ENCODE results near the gene EFHD2. TPM values are rescaled to one million over a fixed set of nuclear protein-coding genes. Genes with fewer than 3 reads are reported as not detected.
"Not testable (repeated sequence)": the region's sequence is repeated elsewhere in the genome, so short reads cannot be mapped to it uniquely, and the experiment has no call there.

EFHD2 gene
- polyA plus RNA-seq, 1 experiment, result 30.4 TPM

- no peak for TF ChIP-seq CTCF (IDR thresholded peaks at IDR 0.05; ENCODE audit: low read depth, low read length)
- no peak for DNase-seq (ENCODE audit: low read depth, low spot score)
- Histone ChIP-seq H3K9me3 (ENCODE audit: control insufficient read depth, insufficient read depth, low read length) (no peaks in the 10 kb centered on the region; the same call in 1 of the 2 replicates), H3K4me3 (ENCODE audit: low read depth, low read length) (no peak overlapping the region), H3K27ac (ENCODE audit: low read depth, low read length) (no peak overlapping the region), H3K27me3 (ENCODE audit: control insufficient read depth, insufficient read depth, low read length) (peaks cover 3% of the 10 kb centered on the region)
- ChIA-PET CTCF (no interaction called here), POLR2A (no interaction called here)
Measured at GRCh38 chr1:15468145-15468544, 58.5 kb downstream of the EFHD2 start.

- no peak for DNase-seq (ENCODE audit: low read depth, low spot score)
- Histone ChIP-seq H3K4me3 (ENCODE audit: low read depth, low read length) (no peak overlapping the region), H3K27ac (ENCODE audit: low read depth, low read length) (no peak overlapping the region), H3K27me3 (ENCODE audit: control insufficient read depth, insufficient read depth, low read length) (peaks cover 3% of the 10 kb centered on the region), H3K9me3 (ENCODE audit: control insufficient read depth, insufficient read depth, low read length) (no peaks in the 10 kb centered on the region; the same call in 1 of the 2 replicates)
- POLR2A ChIA-PET, result no interaction called here
- no peak for TF ChIP-seq CTCF (IDR thresholded peaks at IDR 0.05; ENCODE audit: low read depth, low read length)
- CTCF ChIA-PET, result no interaction called here
Measured at GRCh38 chr1:15469361-15469760, 59.7 kb downstream of the EFHD2 start.

- H3K4me3 ChIP-seq (ENCODE audit: low read depth, low read length); H3K9me3 ChIP-seq (ENCODE audit: control insufficient read depth, insufficient read depth, low read length); DNase-seq (ENCODE audit: low read depth, low spot score); POLR2A ChIA-PET; CTCF ChIA-PET; H3K27ac ChIP-seq (ENCODE audit: low read depth, low read length); H3K27me3 ChIP-seq (ENCODE audit: control insufficient read depth, insufficient read depth, low read length): not testable (repeated sequence)
Measured at GRCh38 chr1:15469821-15470448, 60.2 kb downstream of the EFHD2 start.

- H3K27ac ChIP-seq (ENCODE audit: low read depth, low read length); H3K27me3 ChIP-seq (ENCODE audit: control insufficient read depth, insufficient read depth, low read length): not testable (repeated sequence)
Measured at GRCh38 chr1:15471067-15471466, 61.4 kb downstream of the EFHD2 start.

GRCh38 chr1:15471723-15472122 is 62.0 kb downstream of the EFHD2 start:
- POLR2A ChIA-PET, result interaction anchor here (0.6 kb wide), 1 partner anchor 137 kb away, joined by 7 read pairs; no protein-coding TSS in a partner anchor
- DNase-seq (ENCODE audit: low read depth, low spot score); H3K9me3 ChIP-seq (ENCODE audit: control insufficient read depth, insufficient read depth, low read length); H3K4me3 ChIP-seq (ENCODE audit: low read depth, low read length); CTCF ChIA-PET; H3K27ac ChIP-seq (ENCODE audit: low read depth, low read length); H3K27me3 ChIP-seq (ENCODE audit: control insufficient read depth, insufficient read depth, low read length): not testable (repeated sequence)

More at GRCh38 chr1:15471067-15471466, 61.4 kb downstream of the EFHD2 start:
- H3K9me3 ChIP-seq (ENCODE audit: control insufficient read depth, insufficient read depth, low read length); POLR2A ChIA-PET; DNase-seq (ENCODE audit: low read depth, low spot score); CTCF ChIA-PET; H3K4me3 ChIP-seq (ENCODE audit: low read depth, low read length): not testable (repeated sequence)

GRCh38 chr1:15472587-15472986 is 62.9 kb downstream of the EFHD2 start:
- no peak for DNase-seq (ENCODE audit: low read depth, low spot score)
- ChIA-PET CTCF (no interaction called here), POLR2A (no interaction called here)
- no peak for TF ChIP-seq CTCF (IDR thresholded peaks at IDR 0.05; ENCODE audit: low read depth, low read length)
- H3K27ac ChIP-seq (ENCODE audit: low read depth, low read length), result no peak overlapping the region
- no peak overlapping the region for H3K4me3 ChIP-seq (ENCODE audit: low read depth, low read length)
- H3K9me3 ChIP-seq (ENCODE audit: control insufficient read depth, insufficient read depth, low read length), result no peaks in the 10 kb centered on the region; the same call in 1 of the 2 replicates
- H3K27me3 ChIP-seq (ENCODE audit: control insufficient read depth, insufficient read depth, low read length), result peaks cover 3% of the 10 kb centered on the region
